IPS-18c (cell line): ENCODE measurements around the gene LRRC8D.

Experiments used
- H3K4me3 ChIP-seq: 2 replicates; pipeline ENCODE4 v1.7.0; 2013; ENCODE audit warnings: low read depth, mild to moderate bottlenecking, low read length, moderate library complexity; ENCODE audit not compliant: insufficient read depth
- H3K9me3 ChIP-seq: one replicate; pipeline ENCODE4 v1.6.1; 2013; ENCODE audit warnings: mild to moderate bottlenecking, low read length, moderate library complexity; ENCODE audit not compliant: control insufficient read depth, insufficient read depth

LRRC8D gene

DNA sequence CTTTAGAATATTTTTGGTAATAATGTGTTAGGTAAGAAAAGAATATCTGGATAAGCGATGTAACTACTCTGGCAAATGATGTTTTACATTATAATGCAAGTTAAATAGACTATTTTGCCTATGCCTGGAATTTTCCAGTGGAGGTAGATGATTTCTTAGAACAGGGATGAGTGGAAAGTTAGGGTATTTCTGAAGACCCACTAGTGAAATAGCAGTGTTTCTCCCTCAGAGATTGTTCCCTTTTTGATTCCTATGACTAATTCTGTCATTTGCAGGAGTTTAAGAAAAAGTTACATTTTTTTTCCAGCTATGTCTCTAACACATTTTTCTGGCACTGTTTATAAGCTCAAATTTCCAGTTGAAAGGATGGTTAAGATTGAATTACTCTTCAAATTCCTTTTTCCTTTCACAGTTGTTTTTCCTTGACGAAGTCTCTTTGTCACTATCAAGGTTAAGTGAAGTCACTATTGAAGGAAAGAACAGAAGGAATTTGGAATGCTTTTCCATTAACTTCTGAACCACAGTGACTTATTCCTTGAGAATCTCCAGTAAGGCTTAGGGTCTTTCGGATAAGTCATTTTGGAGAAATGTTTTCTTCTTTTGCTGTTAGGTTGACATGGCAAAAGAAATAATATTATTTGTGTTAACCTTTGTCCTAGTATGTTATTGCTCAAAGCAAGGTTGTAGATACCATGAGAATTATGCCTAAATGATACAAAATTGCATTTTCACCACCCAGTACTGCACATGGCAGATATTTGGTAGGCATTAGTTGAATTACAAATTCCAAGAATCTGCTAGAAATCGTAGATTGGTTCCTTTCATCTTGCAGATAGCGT, 131.2 kb downstream of the LRRC8D start:
- Histone ChIP-seq H3K9me3 (no peaks in the 10 kb centered on the region), H3K4me3 (no peak overlapping the region)

DNA sequence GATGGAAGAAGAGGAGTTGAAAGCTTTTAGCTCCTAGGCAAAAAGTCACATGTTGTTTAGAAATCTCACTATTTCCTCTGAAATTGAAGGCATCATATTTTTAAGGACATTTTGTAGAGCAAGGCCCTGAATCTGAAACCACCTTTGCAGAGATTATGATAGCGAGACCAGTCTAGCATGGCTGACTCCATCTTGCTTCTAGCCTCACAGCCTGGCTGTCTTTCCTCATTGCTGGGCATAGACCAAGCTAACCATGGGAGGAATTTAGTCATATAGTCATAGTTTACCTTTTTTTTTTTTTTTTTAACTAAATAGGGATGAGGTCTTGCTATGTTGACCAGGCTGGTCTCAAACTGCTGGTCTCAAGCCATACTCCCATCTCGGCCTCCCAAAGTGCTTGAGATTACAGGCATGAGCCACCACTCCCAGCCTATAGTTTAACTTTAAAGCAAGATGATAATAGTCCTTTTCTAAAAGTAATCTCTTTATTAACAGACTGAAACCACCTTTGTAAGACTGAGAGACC, 131.8 kb downstream of the LRRC8D start:
- H3K4me3 ChIP-seq, result no peak overlapping the region
- H3K9me3 ChIP-seq, result no peaks in the 10 kb centered on the region

DNA sequence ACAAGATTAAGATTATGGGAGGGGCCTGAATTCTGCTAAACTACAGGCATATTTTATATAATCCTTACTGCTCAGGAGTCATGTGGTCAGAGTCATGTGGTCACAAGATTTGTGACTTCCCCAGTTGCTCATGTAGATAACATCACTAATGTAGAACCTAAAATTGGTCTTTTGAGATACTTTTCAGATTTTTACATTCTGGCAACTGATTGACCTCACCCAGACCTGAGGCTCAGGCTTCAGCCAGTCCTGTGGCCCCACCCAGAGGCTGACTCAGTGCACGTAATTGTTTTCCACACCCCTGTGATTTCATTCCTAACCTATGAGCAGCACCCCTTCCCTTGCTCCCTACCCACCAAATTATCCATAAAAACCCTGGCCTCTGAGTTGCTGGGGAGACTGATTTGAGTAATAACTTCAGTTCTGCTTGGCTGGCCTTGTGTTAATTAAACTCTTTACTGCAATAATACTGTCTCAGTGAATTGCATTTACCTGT, 132.3 kb downstream of the LRRC8D start:
- H3K9me3 ChIP-seq, result no peaks in the 10 kb centered on the region
- no peak overlapping the region for H3K4me3 ChIP-seq

DNA sequence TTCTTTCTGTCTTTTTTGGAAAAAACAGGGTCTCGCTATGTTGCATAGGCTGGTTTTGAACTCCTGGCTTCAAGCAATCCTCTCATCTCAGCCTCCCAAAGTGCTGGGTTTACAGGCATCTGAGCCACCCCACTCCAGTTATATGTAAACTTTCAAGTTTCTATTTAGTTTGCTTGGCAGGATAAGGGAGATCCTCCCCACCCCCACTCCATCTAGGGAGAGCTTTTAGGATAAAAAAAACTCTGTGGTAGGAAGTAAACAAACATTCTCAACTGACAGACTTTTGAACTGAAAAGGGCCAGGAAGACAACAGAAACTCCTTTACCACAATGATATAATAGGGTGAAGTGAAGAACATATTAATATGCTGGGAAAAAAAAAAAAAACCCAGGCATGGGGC, 133.1 kb downstream of the LRRC8D start:
- Histone ChIP-seq H3K4me3 (no peak overlapping the region), H3K9me3 (no peaks in the 10 kb centered on the region)

DNA sequence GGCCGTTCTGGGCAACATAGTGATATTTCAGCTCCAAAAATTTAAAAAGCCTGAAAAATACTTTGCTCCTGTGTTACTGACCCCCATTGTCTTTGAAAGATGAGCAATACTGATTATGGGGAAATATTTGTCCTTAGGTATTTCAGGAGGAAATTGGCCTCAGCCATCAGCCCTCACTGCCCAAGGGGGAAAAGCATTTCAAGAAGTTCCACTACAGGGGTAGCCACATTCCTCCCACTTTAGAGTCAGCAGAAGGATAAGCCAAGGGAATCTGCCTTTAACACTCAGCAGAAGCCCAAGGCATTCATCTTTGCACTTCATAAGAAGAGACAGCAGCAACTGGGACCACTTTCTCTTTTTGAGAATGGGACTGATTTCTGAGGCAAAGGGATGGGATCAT, 133.6 kb downstream of the LRRC8D start:
- H3K4me3 ChIP-seq, result no peak overlapping the region
- no peaks in the 10 kb centered on the region for H3K9me3 ChIP-seq

DNA sequence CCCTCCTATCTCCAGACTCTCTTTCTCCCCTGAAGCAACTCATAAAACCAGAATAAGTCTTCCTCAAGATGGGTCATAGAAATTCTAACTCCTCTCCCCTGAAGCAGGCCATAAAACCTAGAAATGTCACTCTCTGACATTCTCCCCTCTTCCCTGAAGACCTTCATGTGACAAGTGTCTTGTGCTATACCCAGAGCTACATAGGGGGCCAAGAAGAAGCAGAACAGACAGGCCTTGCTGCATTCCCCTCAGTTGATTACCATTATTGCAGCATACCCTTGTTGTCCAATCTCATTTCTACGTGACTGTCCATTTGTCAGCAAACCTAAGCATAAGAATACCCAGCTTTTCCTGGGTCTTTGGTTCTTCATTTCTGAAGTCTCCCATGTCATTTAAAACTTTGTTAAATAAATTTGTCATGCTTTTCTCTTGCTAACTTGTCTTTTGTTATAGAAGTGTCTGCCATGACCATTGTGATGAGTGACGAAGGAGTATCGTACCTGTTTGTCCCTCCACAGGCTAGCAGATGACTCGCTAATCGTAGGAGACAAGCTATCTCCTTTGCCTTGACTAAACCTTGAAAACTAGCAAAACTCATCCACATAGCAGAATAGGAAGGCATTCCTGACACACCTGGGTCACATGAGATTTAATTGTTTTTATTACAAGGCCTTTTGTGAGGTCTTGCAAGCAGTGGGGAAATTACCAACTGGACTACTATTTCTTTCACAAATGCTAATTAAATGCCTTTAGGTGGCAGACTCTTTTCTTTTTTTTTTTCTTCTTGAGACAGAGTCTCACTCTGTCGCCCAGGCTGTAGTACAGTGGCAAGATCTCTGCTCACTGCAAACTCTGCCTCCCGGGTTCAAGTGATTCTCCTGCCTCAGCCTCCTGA, 134.7 kb downstream of the LRRC8D start:
- H3K9me3 ChIP-seq, result no peaks in the 10 kb centered on the region
- H3K4me3 ChIP-seq, result no peak overlapping the region

DNA sequence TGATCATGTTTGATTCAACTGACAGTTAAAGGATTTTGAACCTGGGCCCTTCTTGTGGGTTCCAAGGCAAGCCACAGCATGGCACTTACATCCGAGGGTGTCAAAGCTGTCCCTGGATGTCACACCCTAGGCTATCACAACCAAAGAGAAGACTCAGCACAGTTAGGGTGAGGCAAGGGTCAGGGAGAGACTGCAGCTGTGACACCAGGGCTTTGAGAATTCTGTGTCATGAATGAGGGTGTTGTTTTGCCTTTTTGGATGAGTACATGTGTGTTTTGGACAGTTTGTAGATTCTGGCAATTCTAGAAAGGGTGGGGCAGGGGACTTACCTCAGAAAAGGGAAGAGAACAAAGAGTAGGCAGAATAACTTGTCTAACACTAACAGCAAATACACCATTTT, 136.3 kb downstream of the LRRC8D start:
- Histone ChIP-seq H3K4me3 (no peak overlapping the region), H3K9me3 (no peaks in the 10 kb centered on the region)

DNA sequence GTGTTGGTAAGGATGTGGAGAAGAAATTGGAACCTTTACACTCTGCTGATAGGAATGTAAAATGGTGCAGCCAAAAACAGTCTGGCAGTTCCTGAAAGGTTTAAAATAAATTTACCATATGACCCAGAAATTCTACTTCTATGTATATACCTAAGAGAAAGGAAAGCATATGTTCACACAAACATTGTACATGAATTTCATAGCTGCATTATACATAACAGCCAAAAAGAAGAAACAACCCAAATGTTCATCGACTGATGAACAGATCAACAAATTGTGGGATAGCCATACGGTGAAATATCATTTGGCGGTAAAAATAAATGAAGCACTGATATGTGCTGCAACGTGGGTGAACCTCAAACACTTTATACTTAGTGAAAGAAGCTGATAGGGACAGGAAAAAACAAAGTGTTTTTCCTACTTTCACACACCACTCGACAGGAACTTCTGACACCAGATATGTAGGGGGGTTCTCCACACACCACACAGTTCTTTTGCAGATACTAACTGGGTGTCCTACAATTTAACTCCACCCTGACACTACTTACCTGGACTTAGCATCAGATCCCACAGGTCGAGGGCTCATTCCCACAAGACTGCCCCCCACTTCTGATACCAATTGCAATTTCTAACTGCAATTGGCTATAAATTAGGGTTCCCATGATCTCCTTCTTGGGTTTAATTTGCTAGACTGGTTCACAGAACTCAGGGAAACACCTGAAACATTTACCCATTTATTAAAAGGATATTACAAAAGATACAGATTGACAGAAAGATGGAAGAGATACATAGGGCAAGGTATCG, 138.2 kb downstream of the LRRC8D start:
- no peaks in the 10 kb centered on the region for H3K9me3 ChIP-seq

DNA sequence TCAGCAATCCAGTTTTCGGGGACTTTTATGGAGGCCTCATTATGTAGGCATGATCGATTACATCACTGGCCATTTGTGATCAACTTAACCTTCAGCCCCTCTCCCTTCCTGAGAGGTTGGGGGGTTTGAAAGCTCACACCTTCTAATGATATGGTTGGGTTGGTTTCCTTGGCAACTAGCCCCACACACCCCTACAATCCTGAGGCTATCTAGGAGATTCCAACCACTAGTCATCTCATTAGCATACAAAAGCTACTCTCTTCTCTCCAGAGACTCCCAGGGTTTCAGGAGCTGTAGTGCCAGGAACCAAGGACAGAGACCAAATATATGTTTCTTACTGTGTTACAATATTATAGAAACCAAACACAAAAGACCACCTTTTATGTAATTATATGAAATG, 138.9 kb downstream of the LRRC8D start:
- no peak overlapping the region for H3K4me3 ChIP-seq
- H3K9me3 ChIP-seq, result no peaks in the 10 kb centered on the region

More for the DNA sequence above, 138.2 kb downstream of the LRRC8D start:
- H3K4me3 ChIP-seq, result no peak overlapping the region

DNA sequence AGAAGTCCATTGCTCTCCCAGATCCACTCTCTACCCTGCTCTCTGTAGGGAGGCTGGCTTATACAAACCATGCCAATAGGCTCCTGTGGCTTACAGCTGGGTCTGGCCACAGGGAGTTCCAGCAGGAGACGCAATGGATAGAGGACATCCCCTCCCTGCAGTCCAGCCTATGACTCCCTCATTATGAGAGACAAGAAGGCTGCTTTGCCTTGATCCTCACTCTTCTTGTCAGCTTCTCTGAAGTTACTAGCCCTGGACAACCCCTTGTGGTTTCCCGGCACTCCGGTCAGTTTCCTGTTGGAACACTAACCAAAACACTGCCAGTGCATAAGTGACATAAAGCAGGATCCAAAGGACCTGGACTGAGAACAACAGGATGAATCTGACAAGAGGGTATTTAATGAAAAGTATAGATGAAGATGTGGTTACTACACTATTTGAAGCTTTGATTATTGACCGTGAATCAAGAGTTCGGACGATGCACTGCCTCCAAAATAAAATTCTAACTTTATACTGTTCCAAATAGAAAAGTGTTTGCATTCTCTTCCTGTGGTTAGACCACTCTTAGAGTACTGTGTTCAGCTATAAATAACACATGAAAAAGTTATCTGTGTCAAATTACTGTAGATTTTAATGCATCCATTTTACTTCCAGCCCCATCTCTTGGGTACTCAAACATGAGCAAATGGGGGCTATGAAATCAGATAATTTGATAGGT, 141.4 kb downstream of the LRRC8D start:
- no peak overlapping the region for H3K4me3 ChIP-seq
- H3K9me3 ChIP-seq, result no peaks in the 10 kb centered on the region

DNA sequence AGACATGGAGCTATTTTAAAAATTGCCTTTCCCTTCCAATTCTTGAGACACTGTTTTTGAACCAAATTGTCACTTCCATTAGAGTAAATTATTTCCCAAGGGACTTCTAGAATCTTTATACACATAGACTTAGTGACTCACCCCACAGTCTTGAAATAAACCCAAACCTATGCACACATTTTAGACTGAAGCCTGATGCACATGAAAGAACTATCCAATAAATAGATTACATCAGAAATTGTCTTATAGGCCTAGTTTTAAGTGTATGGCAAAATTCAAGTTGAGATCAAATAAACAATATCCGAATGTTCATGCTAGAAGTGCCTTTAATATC, 141.9 kb downstream of the LRRC8D start:
- Histone ChIP-seq H3K4me3 (no peak overlapping the region), H3K9me3 (no peaks in the 10 kb centered on the region)

DNA sequence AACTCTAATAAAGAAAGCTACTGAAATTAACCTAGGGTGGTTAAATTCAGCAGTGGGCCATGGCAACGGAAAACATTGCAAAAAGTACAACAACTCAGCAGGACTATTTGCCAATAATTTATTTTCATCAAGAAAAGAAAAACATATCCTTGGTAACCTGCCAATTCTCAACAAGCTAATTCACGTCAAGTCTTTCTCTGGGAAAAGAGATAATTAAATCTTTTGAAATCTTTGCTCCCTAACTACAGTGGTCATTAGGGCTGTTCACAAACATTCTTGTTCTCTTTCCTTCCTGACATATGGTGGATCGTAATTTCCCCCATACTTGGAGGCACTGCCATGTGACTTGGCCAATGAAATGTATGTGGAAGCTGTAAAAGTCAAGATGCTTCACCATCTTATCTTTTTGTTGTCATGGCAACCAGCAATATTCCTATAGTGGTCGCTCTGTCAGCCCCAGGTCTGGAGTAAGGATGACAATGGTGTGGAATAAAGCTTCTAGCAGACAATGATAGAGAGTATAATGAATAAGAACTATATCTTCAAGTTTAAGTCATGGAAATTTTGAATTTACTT, 144.4 kb downstream of the LRRC8D start:
- Histone ChIP-seq H3K4me3 (no peak overlapping the region), H3K9me3 (no peaks in the 10 kb centered on the region)

DNA sequence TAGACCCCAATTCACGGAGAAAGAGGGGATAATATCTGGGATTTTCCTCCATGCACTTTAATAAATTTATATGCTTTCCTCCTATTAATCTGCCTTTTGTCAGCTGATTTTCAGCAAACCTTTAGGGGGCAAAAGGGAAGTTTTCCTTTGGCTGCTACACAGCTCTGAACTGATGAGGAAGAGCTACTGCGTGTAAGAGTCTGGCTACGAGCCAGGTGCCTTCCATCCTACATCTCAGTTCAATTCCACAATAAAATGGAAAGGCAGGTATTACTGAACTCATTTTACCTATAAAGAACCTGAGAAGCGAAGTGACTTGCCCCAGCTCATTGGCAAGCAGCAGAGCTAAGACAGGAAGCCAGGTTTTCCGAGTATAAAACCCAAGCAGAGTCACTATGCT, 145.8 kb downstream of the LRRC8D start:
- Histone ChIP-seq H3K4me3 (no peak overlapping the region), H3K9me3 (no peaks in the 10 kb centered on the region)

DNA sequence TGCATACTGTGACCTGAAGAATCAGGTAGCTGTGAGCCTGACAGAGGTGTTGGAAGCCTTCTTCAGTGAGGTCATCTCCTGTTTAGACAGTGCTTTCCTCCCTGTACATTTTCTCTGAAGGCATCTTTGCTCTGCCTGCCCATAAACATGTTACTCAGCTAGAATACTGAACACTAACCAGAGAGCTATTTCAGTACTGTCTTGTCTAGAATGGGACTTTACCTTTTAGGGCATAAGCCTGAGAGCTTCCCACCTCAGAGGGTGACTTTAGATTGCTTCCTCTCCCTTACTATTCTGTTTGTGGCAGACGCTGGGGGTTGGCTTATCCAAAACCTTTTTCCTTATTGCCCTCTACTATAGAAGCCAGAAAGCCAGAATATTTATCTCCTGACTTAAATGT, 150.8 kb downstream of the LRRC8D start:
- H3K4me3 ChIP-seq, result no peak overlapping the region
- H3K9me3 ChIP-seq, result no peaks in the 10 kb centered on the region

DNA sequence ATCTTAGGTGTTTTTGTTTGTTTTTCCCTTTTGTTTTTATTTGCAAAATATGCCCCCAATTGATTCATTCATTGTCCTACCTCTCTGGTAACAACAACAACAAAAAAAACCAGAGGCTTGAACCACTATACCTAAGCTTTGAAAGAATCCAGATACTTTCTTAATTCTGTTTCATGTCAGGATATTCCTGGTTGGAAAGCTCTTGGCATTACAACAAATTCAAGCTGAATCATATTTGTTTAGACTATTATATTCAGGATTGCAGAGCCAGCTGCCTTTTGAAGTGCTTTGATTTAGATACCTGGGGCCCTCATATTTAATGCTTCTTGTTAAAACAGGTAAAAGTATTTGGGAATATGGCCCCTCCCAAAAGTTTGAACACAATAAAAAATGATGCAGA, 151.2 kb downstream of the LRRC8D start:
- Histone ChIP-seq H3K4me3 (no peak overlapping the region), H3K9me3 (no peaks in the 10 kb centered on the region)

DNA sequence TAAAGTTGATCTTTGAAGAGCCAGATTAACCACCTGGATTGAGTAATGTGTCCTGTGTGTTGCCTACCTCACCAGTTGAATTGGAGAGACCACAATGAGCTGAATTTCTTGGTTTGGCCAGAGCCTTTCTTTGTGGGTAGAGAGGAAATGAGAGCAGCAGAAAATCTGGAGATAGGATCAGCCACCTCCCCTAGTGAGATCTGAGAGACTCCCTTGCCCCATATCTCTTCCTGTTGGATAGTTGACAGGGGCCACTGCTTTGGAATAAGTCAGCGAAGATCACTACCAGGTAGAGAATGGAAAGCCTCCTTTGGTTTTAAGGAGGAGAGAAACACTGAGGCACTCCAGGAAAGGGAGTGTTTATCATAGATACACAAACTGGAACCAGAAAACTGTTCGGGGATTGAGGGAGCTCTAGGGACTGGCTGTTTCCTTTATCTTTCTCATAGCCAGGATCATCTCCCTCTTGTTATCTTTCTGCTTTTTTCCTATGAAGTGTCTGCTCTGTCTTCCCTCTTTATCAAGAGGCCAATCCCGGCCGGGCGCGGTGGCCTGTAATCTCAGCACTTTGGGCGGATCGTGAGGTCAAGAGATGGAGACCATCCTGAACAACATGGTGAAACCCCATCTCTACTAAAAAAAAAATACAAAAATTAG, 152.8 kb downstream of the LRRC8D start:
- no peak overlapping the region for H3K4me3 ChIP-seq

More for the DNA sequence above, 152.8 kb downstream of the LRRC8D start:
- H3K9me3 ChIP-seq, result no peaks in the 10 kb centered on the region
